GM12865 (cell line): ENCODE data around the gene DNASE2.

Source experiments
- DNase-seq: peaks from one replicate; pipeline ENCODE4 v3.0.0; 2010; ENCODE audit warnings: low read depth
- H3K4me3 ChIP-seq: 2 replicates; pipeline ENCODE4 v1.5.1; 2011; ENCODE audit warnings: mild to moderate bottlenecking, low read depth, low read length, control low read depth
- CTCF ChIP-seq: IDR thresholded peaks from 2 replicates; pipeline ENCODE4 v1.5.1; 2011; ENCODE audit warnings: low read length, control low read depth, low read depth, inconsistent platforms; ENCODE audit not compliant: insufficient read depth; ENCODE audit errors: missing control alignments

The DNASE2 gene

GRCh38 chr19:12913851-12914690, 32.8 kb upstream of the DNASE2 start:
- H3K4me3 ChIP-seq: no peak overlapping the region
- no peak for TF ChIP-seq CTCF
- no peak for DNase-seq

GRCh38 chr19:12913011-12913561, 31.8 kb upstream of the DNASE2 start:
- no peak for TF ChIP-seq CTCF
- H3K4me3 ChIP-seq: no peak overlapping the region
- no peak for DNase-seq

GRCh38 chr19:12912571-12912970, 31.3 kb upstream of the DNASE2 start:
- no peak for DNase-seq
- no peak overlapping the region for H3K4me3 ChIP-seq
- TF ChIP-seq CTCF: no peak

- H3K4me3 ChIP-seq: no peak overlapping the region
- DNase-seq: no peak
- no peak for TF ChIP-seq CTCF
Observed at GRCh38 chr19:12907166-12907565, 25.9 kb upstream of the DNASE2 start.

- no peak for TF ChIP-seq CTCF
- H3K4me3 ChIP-seq: no peak overlapping the region
Observed at GRCh38 chr19:12899891-12900518, 18.8 kb upstream of the DNASE2 start.

GRCh38 chr19:12896460-12896859, 15.2 kb upstream of the DNASE2 start:
- no peak for DNase-seq
- no peak for TF ChIP-seq CTCF
- H3K4me3 ChIP-seq: no peak overlapping the region

More at GRCh38 chr19:12899891-12900518, 18.8 kb upstream of the DNASE2 start:
- DNase-seq: peak; percentile 87

- H3K4me3 ChIP-seq: no peak overlapping the region
- DNase-seq: no peak
- TF ChIP-seq CTCF: no peak
Observed at GRCh38 chr19:12893582-12893981, 12.3 kb upstream of the DNASE2 start.
